ENCODE results near the gene ZNF397. TPM values are rescaled to one million over a fixed set of nuclear protein-coding genes. Genes with fewer than 3 reads are reported as not detected.
A peak's percentile ranks its signal among the peaks of the same experiment; 100 is the strongest.

The ZNF397 gene
- total RNA-seq, 2 experiments from 2014 or later = 8.0 to 15.6 TPM

- Histone ChIP-seq H2AFZ (ENCODE audit: low read length) (no peak overlapping the region), H3K27ac (ENCODE audit: low read depth, low read length, poor library complexity, severe bottlenecking) (no peak overlapping the region), H3K9me3 (ENCODE audit: low read length) (peaks cover 18% of the 10 kb centered on the region), H3K4me2 (ENCODE audit: low read length) (peak overlapping the region; percentile 74), H3K79me2 (ENCODE audit: insufficient read depth, low read depth, low read length) (peaks cover 13% of the 10 kb centered on the region; the same call in 1 of the 2 replicates), H3K4me3 (ENCODE audit: low read depth, low read length, poor library complexity, severe bottlenecking) (no peak overlapping the region), H4K20me1 (ENCODE audit: insufficient read depth, low read length) (no peaks in the 10 kb centered on the region), H3K9me2 (ENCODE audit: insufficient read depth, low read length) (no peaks in the 10 kb centered on the region), H3K36me3 (ENCODE audit: insufficient read depth, low read length) (peaks cover 56% of the 10 kb centered on the region), H3K4me1 (ENCODE audit: insufficient read depth, low read length, poor library complexity, severe bottlenecking) (peaks cover 5% of the 10 kb centered on the region)
- POLR2A ChIA-PET = interaction anchor here (0.7 to 1.0 kb wide), 2 partner anchors 20 to 48 kb away, joined by 3 read pairs; no protein-coding TSS in a partner anchor
- DNase-seq (ENCODE audit: low spot score) = no peak
- CTCF ChIA-PET (ENCODE audit: unreplicated experiment) = no interaction called here
- TF ChIP-seq CTCF (conservative IDR thresholded peaks at IDR 0.05; ENCODE audit: low read length) = no peak
- no peak for TF ChIP-seq EZH2phosphoT487 (IDR thresholded peaks at IDR 0.05; ENCODE audit: borderline replicate concordance, low read depth, low read length)
- BruUV-seq (replicated peaks) = no TSS peak
- intact Hi-C loops (cut with micrococcal nuclease; ENCODE audit: unreplicated experiment) = loop anchor here (5.0 kb wide), 2 partner anchors 50 to 100 kb away; partner anchors contain the start of genes ZNF24 and ZSCAN30
These were observed 1.6 kb downstream of the ZNF397 start for GRCh38 chr18:35242426-35242825.

- BruUV-seq (replicated peaks) = no TSS peak
- Histone ChIP-seq H3K9me3 (ENCODE audit: low read length) (peaks cover 18% of the 10 kb centered on the region), H3K27ac (ENCODE audit: low read depth, low read length, poor library complexity, severe bottlenecking) (no peak overlapping the region), H4K20me1 (ENCODE audit: insufficient read depth, low read length) (no peaks in the 10 kb centered on the region), H3K36me3 (ENCODE audit: insufficient read depth, low read length) (peaks cover 72% of the 10 kb centered on the region), H3K9me2 (ENCODE audit: insufficient read depth, low read length) (no peaks in the 10 kb centered on the region), H3K4me2 (ENCODE audit: low read length) (no peak overlapping the region), H3K4me3 (ENCODE audit: low read depth, low read length, poor library complexity, severe bottlenecking) (no peak overlapping the region), H3K79me2 (ENCODE audit: insufficient read depth, low read depth, low read length) (peaks cover 13% of the 10 kb centered on the region; the same call in 1 of the 2 replicates), H3K4me1 (ENCODE audit: insufficient read depth, low read length, poor library complexity, severe bottlenecking) (peaks cover 12% of the 10 kb centered on the region), H2AFZ (ENCODE audit: low read length) (no peak overlapping the region)
- ChIA-PET POLR2A (no interaction called here), CTCF (ENCODE audit: unreplicated experiment) (no interaction called here)
- no peak for TF ChIP-seq CTCF (conservative IDR thresholded peaks at IDR 0.05; ENCODE audit: low read length)
- TF ChIP-seq EZH2phosphoT487 (IDR thresholded peaks at IDR 0.05; ENCODE audit: borderline replicate concordance, low read depth, low read length) = no peak
- intact Hi-C loops (cut with micrococcal nuclease; ENCODE audit: unreplicated experiment) = loop anchor here (5.0 kb wide), 2 partner anchors 48 to 98 kb away; partner anchors contain the start of genes ZNF24 and ZSCAN30
- no peak for DNase-seq (ENCODE audit: low spot score)
These were observed 3.8 kb downstream of the ZNF397 start for GRCh38 chr18:35244671-35245070.

- peaks cover 83% of the 10 kb centered on the region for H3K36me3 ChIP-seq (ENCODE audit: insufficient read depth, low read length)
- H3K79me2 ChIP-seq (ENCODE audit: insufficient read depth, low read depth, low read length) = peaks cover 13% of the 10 kb centered on the region; the same call in 1 of the 2 replicates
- no peaks in the 10 kb centered on the region for H4K20me1 ChIP-seq (ENCODE audit: insufficient read depth, low read length)
- CTCF ChIA-PET (ENCODE audit: unreplicated experiment) = no interaction called here
- H3K9me2 ChIP-seq (ENCODE audit: insufficient read depth, low read length) = no peaks in the 10 kb centered on the region
- no peak overlapping the region for H3K4me2 ChIP-seq (ENCODE audit: low read length)
- TF ChIP-seq EZH2phosphoT487 (IDR thresholded peaks at IDR 0.05; ENCODE audit: borderline replicate concordance, low read depth, low read length) (no peak), CTCF (conservative IDR thresholded peaks at IDR 0.05; ENCODE audit: low read length) (no peak)
- H3K4me3 ChIP-seq (ENCODE audit: low read depth, low read length, poor library complexity, severe bottlenecking) = no peak overlapping the region
- no TSS peak for BruUV-seq (replicated peaks)
- POLR2A ChIA-PET = interaction anchor here (0.5 to 1.0 kb wide), 2 partner anchors 98 to 167 kb away, joined by 3 to 4 read pairs; partner anchors contain the start of gene ZNF24
- H3K27ac ChIP-seq (ENCODE audit: low read depth, low read length, poor library complexity, severe bottlenecking) = no peak overlapping the region
- no peak for DNase-seq (ENCODE audit: low spot score)
- peaks cover 7% of the 10 kb centered on the region for H3K4me1 ChIP-seq (ENCODE audit: insufficient read depth, low read length, poor library complexity, severe bottlenecking)
- intact Hi-C loops (cut with micrococcal nuclease; ENCODE audit: unreplicated experiment) = no loop called here
- peaks cover 18% of the 10 kb centered on the region for H3K9me3 ChIP-seq (ENCODE audit: low read length)
- no peak overlapping the region for H2AFZ ChIP-seq (ENCODE audit: low read length)
These were observed 5.0 kb downstream of the ZNF397 start for GRCh38 chr18:35245719-35246317.

All from OCI-LY7 (cell line).